Myocyte (in vitro differentiated cells): ENCODE data around the gene ANKMY1. TPM values are rescaled to one million over a fixed set of nuclear protein-coding genes. Genes with fewer than 3 reads are reported as not detected.
A peak's percentile ranks its signal among the peaks of the same experiment; 100 is the strongest.

Experiments used
- DNase-seq: peaks from one replicate; pipeline ENCODE4 v3.0.0-alpha.2; 2012; ENCODE audit warnings: low read depth
- polyA plus RNA-seq: library from polyadenylated mRNA; unstranded; fragments of >200 nt; gene quantifications from one replicate; pipeline ENCODE4 v1.2.1, GENCODE V29; 2012; ENCODE audit warnings: missing spikeins
- total RNA-seq: library from RNA; depleted of rRNA; stranded (reverse); fragments of >200 nt; gene quantifications from 2 replicates; pipeline ENCODE4 v1.2.3, GENCODE V29; 2014

Gene ANKMY1
- 5.3 and 5.4 TPM in 2 replicates for total RNA-seq
- polyA plus RNA-seq = 9.0 TPM

GRCh38 chr2:240557808-240558207 is at the start of gene ANKMY1:
TSS of gene ANKMY1 (minus strand) at chr2:240557988. CDS start at chr2:240557335, 653 bp downstream.
- peak; percentile 30 for DNase-seq

GRCh38 chr2:240605867-240606743 is 48.3 kb upstream of the ANKMY1 start:
- DNase-seq = no peak

- no peak for DNase-seq
These were observed 47.3 kb upstream of the ANKMY1 start for GRCh38 chr2:240604939-240605716.

GRCh38 chr2:240604291-240604938 is 46.6 kb upstream of the ANKMY1 start:
- peak; percentile 46 for DNase-seq

GRCh38 chr2:240603846-240604245 is 46.1 kb upstream of the ANKMY1 start:
- no peak for DNase-seq

- DNase-seq = no peak
These were observed 45.5 kb upstream of the ANKMY1 start for GRCh38 chr2:240603081-240603835.

GRCh38 chr2:240602266-240603050 is 44.7 kb upstream of the ANKMY1 start:
- DNase-seq = no peak

GRCh38 chr2:240601831-240602160 is 44.0 kb upstream of the ANKMY1 start:
- DNase-seq = no peak

- DNase-seq = no peak
These were observed 43.5 kb upstream of the ANKMY1 start for GRCh38 chr2:240601061-240601830.

GRCh38 chr2:240600451-240600961 is 42.7 kb upstream of the ANKMY1 start:
- DNase-seq = no peak

- DNase-seq = no peak
These were observed 41.4 kb upstream of the ANKMY1 start for GRCh38 chr2:240599141-240599583.

- no peak for DNase-seq
These were observed 40.6 kb upstream of the ANKMY1 start for GRCh38 chr2:240598311-240598911.

- DNase-seq = no peak
These were observed 39.8 kb upstream of the ANKMY1 start for GRCh38 chr2:240597419-240598181.

GRCh38 chr2:240597054-240597418 is 39.2 kb upstream of the ANKMY1 start:
- no peak for DNase-seq

- no peak for DNase-seq
These were observed 38.7 kb upstream of the ANKMY1 start for GRCh38 chr2:240596491-240596931.

- DNase-seq = no peak
These were observed 38.3 kb upstream of the ANKMY1 start for GRCh38 chr2:240596080-240596460.

- DNase-seq = no peak
These were observed 37.7 kb upstream of the ANKMY1 start for GRCh38 chr2:240595381-240596079.
